ENCODE measurements around the gene MCM9.

GRCh38 chr6:118945217-118945616 is 10.3 kb upstream of the MCM9 start:
- TF ChIP-seq, protein P1, sequence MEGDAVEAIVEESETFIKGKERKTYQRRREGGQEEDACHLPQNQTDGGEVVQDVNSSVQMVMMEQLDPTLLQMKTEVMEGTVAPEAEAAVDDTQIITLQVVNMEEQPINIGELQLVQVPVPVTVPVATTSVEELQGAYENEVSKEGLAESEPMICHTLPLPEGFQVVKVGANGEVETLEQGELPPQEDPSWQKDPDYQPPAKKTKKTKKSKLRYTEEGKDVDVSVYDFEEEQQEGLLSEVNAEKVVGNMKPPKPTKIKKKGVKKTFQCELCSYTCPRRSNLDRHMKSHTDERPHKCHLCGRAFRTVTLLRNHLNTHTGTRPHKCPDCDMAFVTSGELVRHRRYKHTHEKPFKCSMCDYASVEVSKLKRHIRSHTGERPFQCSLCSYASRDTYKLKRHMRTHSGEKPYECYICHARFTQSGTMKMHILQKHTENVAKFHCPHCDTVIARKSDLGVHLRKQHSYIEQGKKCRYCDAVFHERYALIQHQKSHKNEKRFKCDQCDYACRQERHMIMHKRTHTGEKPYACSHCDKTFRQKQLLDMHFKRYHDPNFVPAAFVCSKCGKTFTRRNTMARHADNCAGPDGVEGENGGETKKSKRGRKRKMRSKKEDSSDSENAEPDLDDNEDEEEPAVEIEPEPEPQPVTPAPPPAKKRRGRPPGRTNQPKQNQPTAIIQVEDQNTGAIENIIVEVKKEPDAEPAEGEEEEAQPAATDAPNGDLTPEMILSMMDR (IDR thresholded peaks at IDR 0.05 in 4 of 5, conservative IDR thresholded peaks at IDR 0.05 in 1 of 5) = no peak
- no peak for TF ChIP-seq POLR2A (IDR thresholded peaks at IDR 0.05)
